ENCODE measurements around the gene FDXACB1.
A peak's percentile ranks its signal among the peaks of the same experiment; 100 is the strongest.
"Not testable (repeated sequence)": the region's sequence is repeated elsewhere in the genome, so short reads cannot be mapped to it uniquely, and the experiment has no call there.

The FDXACB1 gene

GRCh38 chr11:111908639-111909305 lies 29.8 kb upstream of the FDXACB1 start:
- no peak for DNase-seq (ENCODE audit: low read depth)

- DNase-seq (ENCODE audit: low read depth) = no peak
Observed at GRCh38 chr11:111906680-111907079, 27.7 kb upstream of the FDXACB1 start.

DNA sequence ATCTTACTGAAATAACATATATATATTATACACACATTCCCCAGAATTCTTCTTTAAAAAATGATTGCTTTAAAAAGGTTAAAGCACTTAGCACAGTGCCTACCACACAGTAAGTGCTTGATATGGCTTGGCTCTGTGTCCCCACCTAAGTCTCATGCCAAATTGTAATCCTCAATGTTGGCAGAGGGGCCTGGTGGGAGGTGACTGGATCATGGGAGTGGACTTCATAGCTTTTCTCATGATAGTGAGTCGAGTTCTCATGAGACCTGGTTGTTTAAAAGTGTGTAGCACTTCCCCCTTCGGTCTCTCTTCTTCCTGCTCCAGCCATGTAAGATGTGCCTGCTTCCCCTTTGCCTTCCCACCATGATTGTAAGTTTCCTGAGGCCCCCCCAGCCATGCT lies 26.4 kb upstream of the FDXACB1 start:
- no peak for DNase-seq (ENCODE audit: low read depth)

DNA sequence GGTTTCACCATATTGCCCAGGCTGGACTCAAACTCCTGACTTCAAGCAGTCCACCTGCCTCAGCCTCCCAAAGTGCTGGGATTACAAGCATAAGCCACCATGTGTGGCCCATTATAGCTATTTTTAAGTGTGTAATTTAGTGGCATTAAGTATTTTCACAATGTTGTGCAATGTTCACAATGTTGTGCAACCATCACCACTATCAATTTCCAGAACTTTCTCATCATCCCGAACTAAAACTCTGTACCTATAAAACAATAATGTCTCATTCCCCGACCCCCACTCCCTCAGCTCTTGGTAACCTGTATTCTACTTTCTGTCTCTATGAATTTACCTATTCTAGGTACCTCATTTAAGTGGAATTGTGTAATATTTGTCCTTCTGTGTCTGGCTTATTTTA lies 7.9 kb upstream of the FDXACB1 start:
- DNase-seq (ENCODE audit: low read depth) = no peak

DNA sequence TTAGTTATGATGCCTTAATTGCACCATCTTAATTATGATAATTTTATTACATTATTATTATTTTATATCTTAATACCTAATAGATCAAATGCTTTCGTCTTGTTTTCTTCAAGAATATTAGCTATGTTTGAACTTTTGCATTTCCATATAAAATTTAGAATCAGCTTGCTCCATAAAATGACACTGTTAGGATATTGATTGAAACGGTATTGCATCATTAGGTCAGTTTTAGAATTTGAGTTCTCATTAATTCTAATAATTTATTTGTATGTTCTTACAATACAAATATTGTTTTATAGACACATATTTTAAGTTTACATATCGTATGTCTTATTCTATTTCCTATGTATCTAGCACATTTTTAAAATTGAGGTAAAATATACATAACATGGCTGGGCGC lies 7.1 kb upstream of the FDXACB1 start:
- no peak for DNase-seq (ENCODE audit: low read depth)

DNA sequence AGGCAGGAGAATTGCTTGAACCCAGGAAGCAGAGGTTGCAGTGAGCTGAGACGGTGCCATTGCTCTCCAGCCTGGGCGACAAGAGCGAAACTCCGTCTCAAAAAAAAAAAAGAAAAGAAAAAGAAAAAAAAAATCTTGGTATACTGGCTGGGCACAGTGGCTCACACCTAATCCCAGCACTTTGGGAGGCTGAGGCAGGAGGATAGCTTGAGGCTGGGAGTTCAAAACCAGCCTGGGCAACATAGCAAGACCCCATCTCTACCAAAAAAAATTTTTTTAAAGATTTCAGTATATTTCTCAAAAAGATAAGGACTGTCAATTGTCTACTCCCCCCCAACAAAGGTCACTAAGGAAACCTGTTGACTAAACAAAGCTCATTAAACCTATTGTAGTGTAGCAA lies 6.1 kb upstream of the FDXACB1 start:
- DNase-seq (ENCODE audit: low read depth) = not testable (repeated sequence)

GRCh38 chr11:111882202-111882601 lies 3.2 kb upstream of the FDXACB1 start:
- no peak for DNase-seq (ENCODE audit: low read depth)

GRCh38 chr11:111879637-111879960 lies 634 bp upstream of the FDXACB1 start:
- no peak for DNase-seq (ENCODE audit: low read depth)

DNA sequence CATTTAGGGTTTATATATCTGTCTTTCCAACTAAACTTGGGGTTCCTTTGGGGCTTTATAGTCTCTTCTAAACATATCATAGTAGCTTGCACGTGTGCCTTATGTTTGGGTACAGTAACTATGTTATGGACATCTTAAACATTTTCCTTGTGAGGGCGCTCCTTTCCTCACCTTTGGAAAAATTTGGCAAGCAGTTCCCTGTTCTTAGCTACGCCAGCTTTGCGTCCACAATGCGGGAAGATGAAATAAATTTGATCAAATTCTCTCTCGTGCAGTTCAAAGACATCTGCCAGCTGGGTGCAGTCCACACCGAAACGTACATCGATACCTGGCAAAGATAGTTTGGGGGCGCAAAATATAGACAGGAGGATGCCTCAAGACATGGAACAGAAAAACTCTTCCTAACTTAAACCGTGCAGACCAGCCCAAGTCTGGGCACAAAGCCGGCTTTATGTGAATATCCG lies 548 bp downstream of the FDXACB1 start:
- DNase-seq (ENCODE audit: low read depth) = peak; percentile 15

DNA sequence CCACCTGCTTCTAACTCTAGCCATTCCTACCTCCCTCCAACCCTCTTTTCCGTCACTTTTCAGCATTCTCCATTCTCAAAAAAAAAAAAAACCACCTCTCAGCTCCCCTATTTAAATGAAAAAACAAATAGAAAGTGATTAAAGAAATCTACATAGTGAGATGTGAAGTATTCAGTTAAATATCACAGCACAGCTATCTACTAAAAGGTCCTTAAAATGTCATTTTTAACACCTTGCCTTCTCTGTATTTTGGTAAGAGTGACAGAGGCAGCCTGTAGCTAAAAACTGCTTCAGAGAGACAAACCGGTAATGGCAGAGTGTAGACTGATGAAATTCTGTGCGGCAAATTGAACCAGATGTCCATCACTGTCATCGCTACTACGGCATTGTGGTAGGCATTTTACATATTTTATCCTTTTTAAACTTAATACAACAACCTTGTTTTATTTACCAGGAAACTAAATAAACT lies 7.2 kb downstream of the FDXACB1 start:
- DNase-seq (ENCODE audit: low read depth) = no peak

- peak; percentile 81 for DNase-seq (ENCODE audit: low read depth)
Observed at GRCh38 chr11:111870886-111871692, 7.9 kb downstream of the FDXACB1 start, which contains the start of gene ALG9. Gene ALG9 (minus strand): TSS chr11:111871581. CDS start chr11:111871482, 99 bp downstream.

DNA sequence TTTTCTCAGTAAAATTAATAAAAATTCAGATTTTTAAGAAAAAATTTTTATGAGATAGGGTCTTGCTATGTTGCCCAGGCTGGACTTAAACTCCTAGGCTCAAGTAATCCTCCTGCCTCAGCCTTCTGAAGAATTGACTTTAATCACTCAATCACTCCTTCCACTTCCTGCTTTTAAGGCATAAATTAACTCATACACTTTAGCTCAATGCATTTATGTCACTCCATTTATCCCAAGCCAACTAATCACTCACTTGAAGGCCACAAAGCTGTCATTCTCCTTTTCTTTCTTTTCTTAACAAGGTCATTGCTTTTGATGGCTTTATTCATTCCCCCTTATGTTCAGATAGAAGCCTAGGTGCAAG lies 8.5 kb downstream of the FDXACB1 start:
- no peak for DNase-seq (ENCODE audit: low read depth)

DNA sequence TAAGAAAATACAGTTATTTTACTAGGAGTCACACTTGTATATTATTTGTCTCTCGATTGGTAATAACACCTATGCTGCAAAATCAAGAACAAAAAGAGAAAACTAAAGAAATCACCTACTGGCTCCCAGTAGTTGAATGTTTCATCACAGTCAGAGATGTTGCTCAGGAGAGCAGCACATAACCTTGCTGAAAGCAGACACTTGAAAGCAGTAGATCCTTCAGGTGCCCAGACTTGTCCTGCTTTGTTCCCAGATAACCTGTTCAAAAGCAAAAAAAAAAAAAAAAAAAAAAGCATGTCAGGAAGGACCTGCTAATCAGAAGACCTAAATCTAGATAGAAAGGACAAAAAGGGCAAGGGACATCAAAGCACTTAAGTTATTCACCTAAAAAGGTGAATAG lies 8.9 kb downstream of the FDXACB1 start:
- no peak for DNase-seq (ENCODE audit: low read depth)

GRCh38 chr11:111860257-111860656 lies 18.7 kb downstream of the FDXACB1 start:
- DNase-seq (ENCODE audit: low read depth) = no peak

- DNase-seq (ENCODE audit: low read depth) = no peak
Observed at GRCh38 chr11:111855506-111855905, 23.5 kb downstream of the FDXACB1 start.

DNA sequence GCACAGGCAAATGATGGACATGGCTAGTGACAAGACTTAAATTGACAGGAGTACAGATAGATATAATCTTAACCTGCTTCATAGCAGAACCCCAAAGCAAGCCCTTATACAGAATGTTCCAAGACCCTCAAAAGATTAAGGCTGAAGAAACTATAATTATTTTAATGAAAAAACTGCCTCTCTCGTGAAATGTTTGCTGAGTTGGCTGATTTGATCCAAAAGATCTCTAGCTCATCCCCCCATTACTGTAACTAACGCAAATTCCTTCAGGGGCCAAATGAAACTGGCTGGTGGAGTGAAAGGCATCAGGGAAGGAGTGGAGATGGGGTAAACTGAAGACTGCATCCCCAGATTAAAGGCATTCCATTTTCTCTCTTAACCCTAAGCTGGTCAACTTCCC lies 26.9 kb downstream of the FDXACB1 start:
- no peak for DNase-seq (ENCODE audit: low read depth)

GRCh38 chr11:111851636-111852035 lies 27.3 kb downstream of the FDXACB1 start:
- DNase-seq (ENCODE audit: low read depth) = peak; percentile 61

- DNase-seq (ENCODE audit: low read depth) = no peak
Observed at GRCh38 chr11:111851067-111851466, 27.9 kb downstream of the FDXACB1 start.

DNA sequence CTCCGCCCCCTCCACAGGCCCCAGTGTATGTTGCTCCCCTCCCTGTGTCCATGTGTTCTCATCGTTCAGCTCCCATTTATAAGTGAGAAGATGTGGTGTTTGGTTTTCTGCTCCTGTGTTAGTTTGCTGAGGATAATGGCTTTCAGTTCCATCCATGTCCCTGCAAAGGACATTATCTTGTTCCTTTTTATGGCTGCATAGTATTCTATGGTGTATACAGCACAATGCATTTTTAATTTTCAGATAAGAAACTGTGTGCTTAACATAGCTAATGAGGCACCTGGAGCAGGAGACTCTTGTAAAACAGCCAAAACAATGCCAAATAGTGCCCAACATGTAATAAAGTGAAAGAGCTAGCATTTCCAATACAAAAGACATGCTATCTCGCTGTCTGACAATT lies 29.3 kb downstream of the FDXACB1 start:
- no peak for DNase-seq (ENCODE audit: low read depth)

GRCh38 chr11:111846636-111847035 lies 32.3 kb downstream of the FDXACB1 start:
- peak; percentile 94 for DNase-seq (ENCODE audit: low read depth)

DNA sequence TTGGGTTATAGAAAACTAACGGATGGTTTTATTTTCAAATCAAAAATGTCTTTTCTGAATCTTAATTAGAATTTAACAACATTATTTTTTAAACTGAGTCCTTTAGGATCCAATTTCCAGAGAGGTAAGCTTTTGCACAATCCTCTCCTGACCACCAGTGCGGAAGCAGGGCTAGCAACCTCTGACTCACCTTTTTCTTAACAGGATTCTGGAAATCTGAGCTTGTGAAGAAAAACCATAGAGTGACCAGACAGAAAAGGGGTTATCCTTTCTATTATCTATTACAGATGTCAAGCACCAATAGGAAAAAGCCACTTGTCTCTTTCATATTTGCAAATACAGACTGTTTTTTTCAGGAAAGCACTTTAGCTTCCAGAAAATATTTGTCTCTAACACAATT lies 32.9 kb downstream of the FDXACB1 start:
- DNase-seq (ENCODE audit: low read depth) = peak; percentile 91

GRCh38 chr11:111845276-111846028 lies 33.5 kb downstream of the FDXACB1 start:
- peak; percentile 93 for DNase-seq (ENCODE audit: low read depth)

- no peak for DNase-seq (ENCODE audit: low read depth)
Observed at GRCh38 chr11:111843661-111844060, 35.3 kb downstream of the FDXACB1 start.
